A549 (cell line): ENCODE results near the gene NGFR. TPM values are rescaled to one million over a fixed set of nuclear protein-coding genes. Genes with fewer than 3 reads are reported as not detected.

Experiments used
- ATAC-seq, 2 experiments: fragments of 200-7000 bp in 1 of 2; fragments of >200 bp in 1 of 2; cut with Nextera tagmentation in 1 of 2; cut with Tn5 transposase in 1 of 2; 3 replicates each; pipeline versions ENCODE4 v1.8.0 to v1.9.1; 2018 to 2020; ENCODE audit warnings: mild to moderate bottlenecking in 1 of 2, moderate library complexity in 1 of 2
- CTCF ChIA-PET: fragments of 300-600 bp; sonication (Branson Sonifier 250); formaldehyde crosslinking; extraction: SDS; loops from one replicate; lab custom pipeline; 2021; ENCODE audit warnings: antibody characterized with exemption, inconsistent platforms; lab: Yijun Ruan, JAX
- POLR2A ChIA-PET: fragments of 350-600 bp; formaldehyde crosslinking; extraction: SDS; loops from one replicate; lab custom pipeline; 2021; ENCODE audit warnings: antibody characterized with exemption, inconsistent platforms; lab: Yijun Ruan, JAX
- DNase-seq, 2 experiments: peaks; one replicate each; pipeline versions ENCODE4 v3.0.0 to v3.0.0-alpha.2; 2011 to 2016; ENCODE audit warnings: low read depth in 1 of 2, low spot score in 1 of 2
- FAIRE-seq: peaks from 2 replicates; lab custom pipeline; 2011; peaks lifted over from hg19 to GRCh38; lab: Jason Lieb, UNC
- H3K27ac ChIP-seq, 2 experiments: fragments of >200 bp; sonication (Bioruptor Twin); formaldehyde crosslinking; 3 replicates each; pipeline ENCODE4 v1.5.1; 2016 to 2017
- H3K4me1 ChIP-seq: fragments of >200 bp; sonication (Bioruptor Twin); formaldehyde crosslinking; 3 replicates; pipeline ENCODE4 v1.6.1; 2016
- H3K4me2 ChIP-seq: fragments of >200 bp; sonication (Bioruptor Twin); formaldehyde crosslinking; 3 replicates; pipeline ENCODE4 v1.6.1; 2016
- H3K4me3 ChIP-seq: fragments of >200 bp; sonication (Bioruptor Twin); formaldehyde crosslinking; 3 replicates; pipeline ENCODE4 v1.5.1; 2016
- H3K9me3 ChIP-seq: fragments of >200 bp; sonication (Bioruptor Twin); formaldehyde crosslinking; 3 replicates; pipeline ENCODE4 v1.6.1; 2016
- ATOH8 ChIP-seq: fragments of 250-450 bp; sonication (Bioruptor Pico); IDR thresholded peaks from 2 replicates; pipeline ENCODE4 v1.5.0; 2020; ENCODE audit warnings: low read depth, mild to moderate bottlenecking, moderate library complexity
- BCL3 ChIP-seq: fragments of >200 bp; sonication (Bioruptor Twin); formaldehyde crosslinking; IDR thresholded peaks from 3 replicates; pipeline ENCODE4 v1.6.1; 2016
- BHLHE40 ChIP-seq: IDR thresholded peaks from 2 replicates; pipeline ENCODE4 v1.6.1; 2012; ENCODE audit warnings: low read depth, low read length, inconsistent platforms
- CEBPB ChIP-seq, 2 experiments: fragments of >200 bp in 1 of 2; sonication (Bioruptor Twin) in 1 of 2; formaldehyde crosslinking in 1 of 2; IDR thresholded peaks; 2 replicates each; pipeline ENCODE4 v1.6.1; 2012 to 2016
- CHD2 ChIP-seq: fragments of 150-350 bp; IDR thresholded peaks from 2 replicates; pipeline ENCODE4 v1.6.1; 2014; ENCODE audit warnings: low read length; ENCODE audit not compliant: partially characterized antibody
- E2F6 ChIP-seq: IDR thresholded peaks from 2 replicates; pipeline ENCODE4 v1.6.1; 2012; ENCODE audit warnings: low read depth, borderline replicate concordance
- ESRRA ChIP-seq: fragments of 150-350 bp; IDR thresholded peaks from 2 replicates; pipeline ENCODE4 v1.6.1; 2014; ENCODE audit warnings: mild to moderate bottlenecking, low read length, borderline replicate concordance
- FOSB ChIP-seq: fragments of 250-450 bp; sonication (Bioruptor Pico); IDR thresholded peaks from 2 replicates; pipeline ENCODE4 v1.5.0; 2020; ENCODE audit warnings: mild to moderate bottlenecking, moderate library complexity
- FOSL2 ChIP-seq, 2 experiments: fragments of 450-650 bp in 1 of 2; fragments of >200 bp in 1 of 2; sonication (Bioruptor Twin) in 1 of 2; formaldehyde crosslinking; IDR thresholded peaks; 2 replicates each; pipeline versions ENCODE4 v1.5.0 to v1.6.1; 2016 to 2020; ENCODE audit warnings: mild to moderate bottlenecking in 1 of 2, moderate library complexity in 1 of 2
- HOXA7 ChIP-seq: fragments of 250-450 bp; sonication (Bioruptor Pico); IDR thresholded peaks from 2 replicates; pipeline ENCODE4 v1.5.0; 2020; ENCODE audit warnings: mild to moderate bottlenecking, moderate library complexity
- JUNB ChIP-seq: fragments of >200 bp; sonication (Bioruptor Twin); formaldehyde crosslinking; IDR thresholded peaks from 2 replicates; pipeline ENCODE4 v1.6.1; 2016
- MAFK ChIP-seq: fragments of 450-650 bp; IDR thresholded peaks from 2 replicates; pipeline ENCODE4 v1.6.1; 2014; ENCODE audit not compliant: partially characterized antibody
- NFE2L2 ChIP-seq: fragments of 150-350 bp; conservative IDR thresholded peaks from 2 replicates; pipeline ENCODE4 v1.6.1; 2014; ENCODE audit warnings: low read length
- PBX3 ChIP-seq: IDR thresholded peaks from 2 replicates; pipeline ENCODE4 v1.6.1; 2012
- PHF8 ChIP-seq: fragments of 200-600 bp; sonication (generic); IDR thresholded peaks from 2 replicates; pipeline ENCODE4 v1.6.1; 2016; ENCODE audit warnings: low read depth, mild to moderate bottlenecking, antibody characterized with exemption, moderate library complexity, borderline replicate concordance
- POLR2AphosphoS2 ChIP-seq: conservative IDR thresholded peaks from 2 replicates; pipeline ENCODE4 v1.6.1; 2012; ENCODE audit warnings: low read length, improper control_type of control experiment, inconsistent platforms
- RAD21 ChIP-seq, 2 experiments: fragments of >200 bp in 1 of 2; sonication (Bioruptor Twin) in 1 of 2; formaldehyde crosslinking in 1 of 2; IDR thresholded peaks in 1 of 2; conservative IDR thresholded peaks in 1 of 2; 2 replicates in 1 of 2; 3 replicates in 1 of 2; pipeline ENCODE4 v1.6.1; 2012 to 2018; ENCODE audit warnings: inconsistent platforms in 1 of 2
- RFX5 ChIP-seq: fragments of 450-650 bp; IDR thresholded peaks from 2 replicates; pipeline ENCODE4 v1.7.1; 2014; ENCODE audit warnings: antibody characterized with exemption, mild to moderate bottlenecking, moderate library complexity
- RNF2 ChIP-seq: fragments of 200-600 bp; sonication (generic); IDR thresholded peaks from 2 replicates; pipeline ENCODE4 v1.6.1; 2016; ENCODE audit warnings: low read depth, mild to moderate bottlenecking, antibody characterized with exemption, moderate library complexity, borderline replicate concordance
- SMC3 ChIP-seq: fragments of >200 bp; sonication (Bioruptor Twin); formaldehyde crosslinking; IDR thresholded peaks from 3 replicates; pipeline ENCODE4 v1.6.1; 2018; ENCODE audit warnings: inconsistent platforms
- SREBF2 ChIP-seq: fragments of 450-650 bp; IDR thresholded peaks from 2 replicates; pipeline ENCODE4 v1.6.1; 2014; ENCODE audit warnings: mild to moderate bottlenecking, moderate library complexity
- TFCP2L1 ChIP-seq: fragments of 250-450 bp; sonication (Bioruptor Pico); IDR thresholded peaks from 2 replicates; pipeline ENCODE4 v1.5.0; 2021; ENCODE audit warnings: mild to moderate bottlenecking
- TP53 ChIP-seq: fragments of 250-450 bp; sonication (Bioruptor Pico); IDR thresholded peaks from 2 replicates; pipeline ENCODE4 v1.5.0; 2021; ENCODE audit warnings: mild to moderate bottlenecking, moderate library complexity
- USF2 ChIP-seq: fragments of 450-650 bp; IDR thresholded peaks from 2 replicates; pipeline ENCODE4 v1.6.1; 2014; ENCODE audit warnings: antibody characterized with exemption
- ZC3H11A ChIP-seq: fragments of 450-650 bp; IDR thresholded peaks from 2 replicates; pipeline ENCODE4 v1.6.1; 2014; ENCODE audit warnings: antibody characterized with exemption, mild to moderate bottlenecking
- ZFP36 ChIP-seq: fragments of 450-650 bp; IDR thresholded peaks from 2 replicates; pipeline ENCODE4 v1.6.1; 2014; ENCODE audit warnings: borderline replicate concordance; ENCODE audit not compliant: partially characterized antibody
- ZNF302 ChIP-seq: fragments of 250-450 bp; sonication (Bioruptor Pico); IDR thresholded peaks from 2 replicates; pipeline ENCODE4 v1.9.0; 2021; ENCODE audit warnings: inconsistent platforms, mild to moderate bottlenecking, moderate library complexity
- WGBS: methylation state at CpG from one replicate; pipeline ENCODE4 v1.1.6; 2017; ENCODE audit errors: missing lambda C conversion rate; 5-methylcytosine and 5-hydroxymethylcytosine counted together
- polyA plus RNA-seq, 4 experiments: library from polyadenylated mRNA; depleted of rRNA in 3 of 4; stranded (reverse); fragments of >200 nt; fragmentation: RNase III in 1 of 4; extraction: RNeasy Plus Mini Kit Qiagen cat#74134 plus additional on column Dnase treatment in 1 of 4; gene quantifications; 2 replicates in 3 of 4; 3 replicates in 1 of 4; pipeline ENCODE4 v1.2.3, GENCODE V29; 2011 to 2017

NGFR gene
- polyA plus RNA-seq, 2 of the 4 experiments (the other 2 are of a cell fraction): 0.13 to 0.18 TPM

- no peak for ATAC-seq
- H3K27ac ChIP-seq: no peak overlapping the region
- ChIA-PET POLR2A (no interaction called here), CTCF (interaction anchor here (0.5 to 2.9 kb wide), 9 partner anchors 9 to 255 kb away, joined by 3 to 17 read pairs (median 5); no protein-coding TSS in a partner anchor)
- TF ChIP-seq CHD2 (no peak), SMC3 (no peak), ZFP36 (no peak), MAFK (no peak), JUNB (no peak), ATOH8 (CRISPR knock-in tag) (no peak), RNF2 (no peak), TP53 (CRISPR knock-in tag) (no peak), NFE2L2 (no peak), ZNF302 (CRISPR knock-in tag) (no peak), CEBPB (IDR thresholded peaks at IDR 0.05) (no peak)
- no peak overlapping the region for H3K4me3 ChIP-seq
- H3K9me3 ChIP-seq: no peaks in the 10 kb centered on the region
- no peak for DNase-seq
- no peak overlapping the region for H3K4me2 ChIP-seq
- 65% methylated on average over 10 of the region's 10 CpGs for WGBS
- no peak for FAIRE-seq
- 0 out of 3 replicates have a peak, but pooled peaks cover under 1% of the 10 kb centered on the region for H3K4me1 ChIP-seq
These were observed 25.4 kb downstream of the NGFR start for GRCh38 chr17:49520386-49521087.

GRCh38 chr17:49521088-49521450 is 26.0 kb downstream of the NGFR start:
- Histone ChIP-seq H3K9me3 (no peaks in the 10 kb centered on the region), H3K4me2 (no peak overlapping the region), H3K27ac (no peak overlapping the region), H3K4me1 (no peaks in the 10 kb centered on the region)
- no peak for FAIRE-seq
- 67% methylated on average over 8 of the region's 8 CpGs for WGBS
- CTCF ChIA-PET: interaction anchor here (0.9 to 2.9 kb wide), 7 partner anchors 8 to 206 kb away, joined by 3 to 17 read pairs (median 5); no protein-coding TSS in a partner anchor
- DNase-seq: no peak
- no peak for TF ChIP-seq FOSL2 (IDR thresholded peaks at IDR 0.05)
- TF ChIP-seq FOSL2 (CRISPR knock-in tag; IDR thresholded peaks at IDR 0.05): no peak
- no peak for TF ChIP-seq BHLHE40
- TF ChIP-seq SREBF2: no peak
- no peak for TF ChIP-seq RAD21 (conservative IDR thresholded peaks at IDR 0.05 in 1 of 2, IDR thresholded peaks at IDR 0.05 in 1 of 2)
- no peak for TF ChIP-seq PBX3
- TF ChIP-seq, all 56 proteins: peak for 0
- H3K4me3 ChIP-seq: no peak overlapping the region
- ATAC-seq: no peak
- POLR2A ChIA-PET: no interaction called here

- no peak for DNase-seq
- no peak overlapping the region for H3K4me2 ChIP-seq
- WGBS: 67% methylated on average over 15 of the region's 15 CpGs
- no peak for ATAC-seq
- no peak for FAIRE-seq
- H3K9me3 ChIP-seq: no peaks in the 10 kb centered on the region
- CTCF ChIA-PET: interaction anchor here (0.7 to 3.5 kb wide), 15 partner anchors 11 to 207 kb away, joined by 3 to 29 read pairs (median 6); partner anchors contain the start of gene NGFR
- no peak overlapping the region for H3K4me3 ChIP-seq
- TF ChIP-seq ZFP36: no peak
- no peak for TF ChIP-seq USF2
- no peak for TF ChIP-seq BCL3
- no peak for TF ChIP-seq HOXA7 (CRISPR knock-in tag)
- TF ChIP-seq CEBPB (IDR thresholded peaks at IDR 0.05): no peak
- no peak for TF ChIP-seq TFCP2L1 (CRISPR knock-in tag)
- TF ChIP-seq E2F6: no peak
- TF ChIP-seq CHD2: no peak
- no peak for TF ChIP-seq TP53 (CRISPR knock-in tag)
- TF ChIP-seq FOSB (CRISPR knock-in tag): no peak
- TF ChIP-seq PHF8: no peak
- TF ChIP-seq POLR2AphosphoS2: no peak
- TF ChIP-seq RFX5: no peak
- no peak for TF ChIP-seq NFE2L2
- TF ChIP-seq ESRRA: no peak
- no peak for TF ChIP-seq ZC3H11A
- POLR2A ChIA-PET: no interaction called here
- no peaks in the 10 kb centered on the region for H3K4me1 ChIP-seq
- H3K27ac ChIP-seq: no peak overlapping the region
These were observed 26.6 kb downstream of the NGFR start for GRCh38 chr17:49521471-49522356.
